Testis (tissue), 2 donors: ENCODE measurements around the gene NFATC2.

ENCODE experiments used
- POLR2A ChIP-seq: fragments of 450-650 bp; IDR thresholded peaks from one replicate; pipeline ENCODE4 v1.6.1; 2017; ENCODE audit warnings: antibody characterized with exemption, mild to moderate bottlenecking, moderate library complexity
- TF ChIP-seq, protein P1 (sequence below), 3 experiments: fragments of 450-650 bp in 2 of 3; fragments of 200-600 bp in 1 of 3; sonication (generic) in 1 of 3; IDR thresholded peaks; one replicate each; pipeline ENCODE4 v1.5.1; 2016 to 2019; ENCODE audit warnings: antibody characterized with exemption in 3 of 3, mild to moderate bottlenecking in 2 of 3, moderate library complexity in 1 of 3

DNA sequence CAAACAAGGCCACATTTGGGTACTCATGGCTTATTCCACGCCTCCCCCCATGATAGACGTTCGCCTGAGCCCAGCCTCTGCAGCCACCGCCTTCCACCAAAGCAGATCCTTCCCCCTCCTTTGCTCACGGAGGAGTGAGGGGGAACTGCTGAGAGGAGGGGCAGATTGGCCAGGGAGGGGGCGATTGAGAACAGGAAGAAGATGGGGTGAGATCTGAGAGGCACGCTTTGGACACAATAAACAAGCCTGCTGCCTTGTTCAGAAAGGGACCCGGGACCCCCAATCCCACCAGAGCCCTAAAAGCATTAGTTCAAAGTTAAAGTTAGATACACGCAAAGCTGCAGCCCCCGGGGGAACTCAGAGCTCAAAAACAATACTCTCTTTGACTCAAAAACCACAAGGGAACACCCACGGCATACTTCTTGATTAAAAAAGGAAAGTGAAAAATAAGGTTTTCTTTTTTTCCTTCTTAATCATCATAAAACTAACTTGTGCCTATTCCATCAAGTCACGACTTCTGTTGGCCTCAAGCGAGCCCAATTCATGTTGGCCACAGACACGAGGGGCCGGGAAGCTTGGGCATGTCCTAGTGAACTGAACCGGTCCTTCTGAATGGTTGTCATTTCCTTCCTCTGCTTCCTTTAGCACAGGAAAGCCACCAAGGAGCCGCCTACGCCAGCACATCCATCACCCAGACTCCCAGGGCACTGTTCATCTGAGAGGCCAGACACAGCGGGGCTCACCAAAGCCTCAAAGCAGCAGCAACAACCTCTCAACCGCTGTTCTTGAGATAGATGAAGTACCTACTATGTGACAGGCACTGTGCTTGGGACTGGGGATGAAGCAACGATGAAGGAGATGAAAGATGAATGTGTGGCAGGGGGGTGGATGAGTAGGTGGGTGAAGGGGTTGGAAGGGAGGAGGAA, 44.7 kb downstream of the NFATC2 start:
- TF ChIP-seq, protein P1, sequence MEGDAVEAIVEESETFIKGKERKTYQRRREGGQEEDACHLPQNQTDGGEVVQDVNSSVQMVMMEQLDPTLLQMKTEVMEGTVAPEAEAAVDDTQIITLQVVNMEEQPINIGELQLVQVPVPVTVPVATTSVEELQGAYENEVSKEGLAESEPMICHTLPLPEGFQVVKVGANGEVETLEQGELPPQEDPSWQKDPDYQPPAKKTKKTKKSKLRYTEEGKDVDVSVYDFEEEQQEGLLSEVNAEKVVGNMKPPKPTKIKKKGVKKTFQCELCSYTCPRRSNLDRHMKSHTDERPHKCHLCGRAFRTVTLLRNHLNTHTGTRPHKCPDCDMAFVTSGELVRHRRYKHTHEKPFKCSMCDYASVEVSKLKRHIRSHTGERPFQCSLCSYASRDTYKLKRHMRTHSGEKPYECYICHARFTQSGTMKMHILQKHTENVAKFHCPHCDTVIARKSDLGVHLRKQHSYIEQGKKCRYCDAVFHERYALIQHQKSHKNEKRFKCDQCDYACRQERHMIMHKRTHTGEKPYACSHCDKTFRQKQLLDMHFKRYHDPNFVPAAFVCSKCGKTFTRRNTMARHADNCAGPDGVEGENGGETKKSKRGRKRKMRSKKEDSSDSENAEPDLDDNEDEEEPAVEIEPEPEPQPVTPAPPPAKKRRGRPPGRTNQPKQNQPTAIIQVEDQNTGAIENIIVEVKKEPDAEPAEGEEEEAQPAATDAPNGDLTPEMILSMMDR (IDR thresholded peaks at IDR 0.05), result no peak
- no peak for TF ChIP-seq POLR2A
